HG02884 (cell line): ENCODE data around the gene RHBDD2.

Experiments
- ATAC-seq: cut with Tn5 transposase; IDR thresholded peaks from one replicate; pipeline ENCODE4 v1.9.1; 2021; ENCODE audit warnings: mild to moderate bottlenecking, moderate library complexity; ENCODE audit not compliant: unreplicated experiment

The RHBDD2 gene

DNA sequence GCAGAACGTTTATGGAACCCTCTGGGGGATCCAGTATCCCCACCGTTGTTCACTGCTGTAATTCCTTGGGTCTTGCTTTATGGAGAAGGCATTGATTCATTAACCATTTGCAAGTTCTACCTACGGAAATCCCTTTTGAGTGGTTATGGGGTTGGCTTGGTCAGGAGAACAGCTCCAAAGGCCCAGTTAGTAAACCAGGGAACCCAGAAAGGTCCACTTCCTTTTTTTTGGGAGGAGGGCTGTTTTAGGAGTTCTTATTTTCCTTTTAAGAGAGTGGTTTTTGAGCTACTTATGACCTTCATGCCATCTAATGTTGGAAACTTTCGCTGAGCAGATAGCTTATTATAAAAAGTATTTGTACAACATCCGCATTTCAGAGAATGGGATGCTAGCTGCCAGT, 37.4 kb downstream of the RHBDD2 start:
- no peak for ATAC-seq

DNA sequence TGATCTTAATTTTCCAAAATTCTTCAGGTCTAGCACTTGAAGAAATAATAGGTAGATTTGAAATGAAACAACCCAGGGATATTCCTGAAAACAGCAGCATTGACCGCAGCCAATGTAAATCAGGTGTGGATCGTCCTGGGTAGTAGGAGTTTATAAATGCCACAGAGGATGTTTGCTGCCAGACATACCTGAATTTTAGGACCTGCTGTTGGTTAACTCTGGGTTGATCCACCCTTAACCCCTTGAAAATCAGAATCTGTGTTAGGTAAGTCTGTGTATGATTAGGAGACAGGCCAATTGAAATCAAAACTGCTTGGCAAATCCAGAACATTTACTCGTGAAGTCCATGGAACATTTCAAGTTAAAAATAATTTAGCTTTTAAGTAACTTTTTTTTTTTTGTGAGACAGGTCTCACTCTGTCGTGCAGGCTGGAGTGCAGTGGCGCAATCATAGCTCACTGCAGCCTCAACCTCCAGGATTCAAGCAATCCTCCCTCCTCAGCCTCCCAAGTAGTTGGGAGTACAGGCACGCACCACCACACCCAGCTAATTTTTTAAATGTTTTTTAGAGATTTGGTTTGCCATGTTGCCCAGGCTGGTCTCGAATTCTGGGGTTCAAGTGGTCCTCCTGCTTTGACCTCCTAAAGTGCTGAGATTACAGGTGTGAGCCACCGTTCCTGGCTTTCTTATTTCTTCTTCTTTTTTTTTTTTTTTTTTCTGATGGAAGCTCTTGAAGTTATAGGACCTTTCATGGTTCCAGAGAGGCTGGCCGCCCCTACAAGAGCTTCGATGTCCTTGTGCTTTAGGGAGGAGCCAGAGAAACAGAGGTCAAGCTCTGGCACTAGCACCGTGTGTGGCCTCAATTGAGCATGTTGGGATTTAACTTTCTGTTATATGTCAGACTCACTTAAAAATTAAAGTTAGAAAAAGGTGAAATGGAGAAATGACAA, 38.1 kb downstream of the RHBDD2 start:
- ATAC-seq = no peak

DNA sequence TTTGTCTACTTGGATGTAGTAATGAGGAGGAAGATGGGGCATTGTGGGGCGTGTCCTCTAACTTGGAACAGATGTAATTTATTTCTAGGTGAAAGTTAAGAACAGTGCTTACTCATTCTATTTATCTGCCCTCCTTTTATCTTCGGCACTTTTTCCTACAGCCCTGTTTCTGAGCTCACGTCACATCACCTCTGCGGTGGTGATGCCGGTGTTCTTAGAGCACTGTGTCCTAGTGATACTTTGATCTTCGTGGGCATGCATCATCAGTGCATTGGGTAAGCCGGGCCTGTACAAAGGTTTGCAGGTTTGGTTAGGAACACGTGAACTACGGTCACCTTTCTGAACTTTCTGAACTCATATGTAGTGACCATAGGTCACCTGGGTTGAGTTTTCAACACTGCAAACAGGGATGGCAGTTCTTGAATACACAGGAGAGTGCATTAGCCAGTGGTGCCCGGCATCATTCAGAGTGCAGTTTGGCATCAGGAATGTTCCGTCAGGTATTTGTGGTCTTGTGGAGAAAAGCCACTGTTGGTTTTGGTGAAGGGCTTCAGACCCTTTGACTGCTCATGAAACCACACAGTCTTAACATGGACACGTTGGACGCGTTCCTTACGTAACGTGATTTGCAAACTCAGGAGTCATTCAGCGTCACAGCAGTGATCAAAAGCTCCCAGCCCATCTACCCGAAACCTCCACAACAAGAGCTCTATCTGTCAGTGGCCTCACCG, 41.8 kb downstream of the RHBDD2 start:
- ATAC-seq = no peak

DNA sequence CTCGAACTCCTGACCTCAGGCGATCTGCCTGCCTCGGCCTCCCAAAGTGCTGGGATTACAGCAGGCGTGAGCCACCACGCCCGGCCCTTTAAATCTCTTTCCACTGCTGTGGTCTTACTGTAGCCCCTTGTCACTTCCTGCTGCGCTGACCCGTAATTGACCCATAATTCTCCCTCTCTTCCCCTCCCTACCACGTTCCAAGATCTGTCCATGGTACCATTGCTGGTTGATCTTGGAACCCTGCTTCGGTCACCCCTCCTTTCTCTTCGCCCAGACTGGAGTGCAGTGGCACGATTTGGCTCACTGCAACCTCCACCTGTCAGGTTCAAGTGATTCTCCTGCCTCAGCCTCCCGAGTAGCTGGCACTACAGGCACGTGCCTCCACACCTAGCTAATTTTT, 42.6 kb downstream of the RHBDD2 start:
- no peak for ATAC-seq

DNA sequence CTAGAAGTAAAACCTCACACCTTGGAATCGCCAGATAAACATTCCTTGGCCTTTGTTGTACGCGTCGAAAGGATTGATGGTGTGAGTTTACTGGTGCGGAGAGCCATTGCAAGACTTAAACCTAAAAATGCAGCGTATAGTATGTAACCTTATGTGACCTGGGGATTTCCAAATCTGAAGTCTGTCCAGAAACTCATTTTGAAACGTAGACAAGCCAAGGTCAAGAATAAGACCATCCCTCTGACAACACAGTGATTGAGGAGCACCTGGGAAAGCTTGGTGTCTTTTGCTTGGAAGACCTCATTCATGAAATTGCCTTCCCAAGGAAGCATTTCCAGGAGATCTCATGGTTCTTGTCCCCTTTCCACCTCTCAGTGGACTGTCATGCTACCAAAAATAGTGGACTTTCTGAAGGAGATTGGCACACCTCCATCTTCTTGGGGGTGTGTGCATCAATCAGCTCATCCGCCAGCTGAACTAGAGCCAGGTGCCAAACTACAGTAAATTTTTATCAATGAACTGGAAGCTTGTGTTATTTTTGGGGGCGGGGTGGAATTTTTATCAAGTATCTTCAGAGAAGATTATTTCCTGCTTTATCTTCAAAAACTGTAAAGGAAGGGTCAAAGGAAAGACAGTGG, 44.3 kb downstream of the RHBDD2 start:
- no peak for ATAC-seq

DNA sequence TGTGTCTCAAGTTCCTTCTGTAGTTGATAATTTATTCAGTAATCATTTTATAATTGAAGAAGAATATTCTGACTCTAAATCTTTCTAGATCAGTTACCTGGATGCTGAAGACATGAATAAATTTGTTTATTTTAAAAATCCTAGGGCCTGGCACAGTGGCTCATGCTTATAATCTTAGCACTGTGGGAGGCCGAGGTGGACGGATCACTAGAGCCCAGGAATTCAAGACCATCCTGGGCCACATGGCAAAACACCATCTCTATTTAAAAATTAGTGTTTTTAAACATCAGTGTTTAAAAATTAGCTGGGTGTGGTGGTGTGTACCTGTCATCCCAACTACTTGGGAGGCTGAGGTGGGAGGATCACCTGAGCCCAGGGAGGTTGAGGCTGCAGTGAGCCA, 45.4 kb downstream of the RHBDD2 start:
- no peak for ATAC-seq

DNA sequence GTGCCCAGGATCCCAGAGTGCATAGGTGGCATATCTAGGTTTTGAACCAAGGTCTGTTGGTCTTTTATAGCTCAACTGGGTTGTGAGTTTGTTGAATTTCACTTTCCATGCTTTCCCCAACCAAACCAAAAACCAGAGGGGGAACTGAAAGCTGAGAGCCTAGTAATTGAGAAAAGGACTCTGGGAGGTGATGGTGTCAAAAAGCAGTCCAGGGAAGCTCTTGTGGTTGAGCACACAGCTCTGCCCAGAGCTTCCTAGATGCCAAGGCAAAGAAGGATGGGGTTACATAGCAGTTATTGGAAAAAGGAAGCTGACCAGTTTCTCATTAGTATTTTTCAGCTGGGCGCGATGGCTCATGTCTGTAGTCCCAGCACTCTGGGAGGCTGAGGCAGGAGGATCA, 46.1 kb downstream of the RHBDD2 start:
- no peak for ATAC-seq

DNA sequence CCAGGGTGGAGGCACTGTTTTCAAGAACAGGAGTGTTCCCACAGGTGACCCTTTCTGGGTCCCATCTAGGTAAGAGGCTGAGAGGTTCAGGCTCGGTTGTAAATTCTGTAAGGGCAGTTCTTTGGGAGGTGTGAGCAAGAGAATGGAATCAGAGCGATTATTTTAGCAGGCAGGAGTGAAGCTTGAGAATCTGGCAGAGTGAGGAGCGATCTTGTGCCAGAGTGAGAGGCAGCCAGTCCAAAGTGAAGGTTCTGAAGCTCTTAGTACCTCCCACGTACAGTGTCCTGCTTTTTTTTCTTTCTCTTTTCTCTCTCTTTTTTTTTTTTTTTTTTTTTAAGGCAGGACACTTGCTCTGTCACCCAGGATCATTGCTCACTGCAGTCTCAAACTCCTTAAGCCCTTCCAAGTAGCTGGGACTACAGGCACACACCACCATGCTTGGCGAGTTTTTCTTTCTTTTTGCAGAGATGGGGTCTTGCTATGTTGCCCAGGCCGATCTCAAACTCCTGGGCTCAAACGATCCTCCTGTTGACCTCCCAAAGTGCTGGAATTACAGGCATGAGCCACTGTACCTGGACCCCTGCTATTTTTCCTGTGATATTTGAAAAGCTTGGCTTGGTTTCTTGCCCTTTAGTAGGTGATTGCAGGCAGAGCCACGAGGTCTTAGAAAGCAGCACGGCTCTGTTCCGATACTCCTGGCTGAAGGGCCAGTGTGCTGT, 47.0 kb downstream of the RHBDD2 start:
- ATAC-seq = no peak

DNA sequence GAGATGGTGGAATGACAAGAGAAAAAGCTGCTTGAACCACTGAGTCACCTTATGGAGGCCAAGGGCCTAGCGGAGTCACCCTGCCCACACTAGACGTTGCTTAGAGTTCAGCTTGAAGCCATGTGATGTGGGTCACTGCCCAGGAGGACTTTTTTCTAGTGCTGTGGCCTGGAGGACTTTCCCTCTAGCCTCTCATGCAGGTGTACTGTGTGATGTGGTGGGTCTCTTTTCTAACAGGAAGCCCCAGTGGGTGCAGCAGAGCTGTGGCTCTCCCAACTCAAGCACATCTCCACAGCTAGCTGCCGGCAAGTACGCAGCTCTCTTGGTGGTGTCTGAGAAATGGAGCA, 49.7 kb downstream of the RHBDD2 start:
- peak; percentile 75 for ATAC-seq

DNA sequence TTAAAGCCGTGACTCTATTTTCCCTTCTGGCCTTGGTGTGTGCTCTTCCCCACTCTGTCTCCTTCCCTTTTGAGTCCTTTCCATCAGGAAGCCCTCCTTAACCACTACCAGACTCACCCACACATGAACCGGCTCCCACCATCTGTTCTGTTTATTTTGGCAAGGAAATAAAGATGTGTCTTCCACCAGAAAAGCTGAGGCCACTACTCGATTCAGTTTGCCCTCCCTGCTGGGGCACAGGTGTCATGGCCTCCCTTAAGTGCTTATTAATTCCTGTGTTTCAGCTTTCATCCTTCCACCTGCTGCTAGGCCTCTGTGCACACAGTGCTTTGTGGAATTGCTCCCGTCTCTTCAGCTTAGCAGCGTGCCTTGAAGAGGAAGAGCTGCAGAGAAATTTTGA, 52.8 kb downstream of the RHBDD2 start:
- ATAC-seq = no peak

DNA sequence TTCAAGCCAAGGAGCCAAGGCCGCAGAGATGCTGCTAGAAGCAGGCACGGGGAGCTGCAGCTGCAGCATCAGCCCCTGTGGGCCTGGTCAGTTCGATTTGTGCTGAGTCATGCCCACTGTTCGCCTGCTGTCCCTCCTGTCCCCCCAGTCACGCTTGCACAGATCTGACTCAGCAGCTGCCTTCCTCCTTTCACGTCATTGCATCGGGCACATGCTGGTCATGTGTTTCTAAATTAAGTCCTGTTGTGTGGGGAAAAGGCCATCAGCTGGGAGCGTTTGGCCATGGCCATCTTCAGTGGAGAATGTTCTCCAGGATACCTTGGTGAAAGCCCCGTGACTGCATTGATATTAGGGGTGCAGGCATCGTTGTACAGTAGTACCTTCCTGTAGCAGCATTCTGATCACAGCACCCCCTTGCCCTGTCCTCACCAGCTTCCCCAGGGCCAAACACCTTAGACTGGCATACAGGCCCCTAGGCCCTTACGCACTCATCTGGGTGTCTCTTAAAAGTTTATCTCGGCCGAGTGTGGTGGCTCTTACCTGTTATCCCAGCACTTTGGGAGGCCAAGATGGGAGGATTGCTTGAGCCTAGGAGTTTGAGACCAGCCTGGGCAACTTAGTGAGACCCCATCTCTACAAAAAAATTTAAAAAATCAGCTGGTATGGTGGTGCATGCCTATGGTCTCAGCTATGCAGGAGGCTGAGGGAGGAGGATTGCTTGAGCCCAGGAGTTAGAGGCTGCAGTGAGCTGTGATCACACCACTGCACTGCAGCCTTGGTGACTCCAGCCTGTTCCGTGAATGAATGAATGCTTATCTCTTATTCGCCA, 59.3 kb downstream of the RHBDD2 start:
- no peak for ATAC-seq
